Activated T-cell treated with anti-CD3 and anti-CD28 coated beads, Interleukin-2, amount 50 U/mL, for 48 hours (primary cell): ENCODE data around the gene PRSS57.
"Not testable (repeated sequence)": the region's sequence is repeated elsewhere in the genome, so short reads cannot be mapped to it uniquely, and the experiment has no call there.

ENCODE experiments used
- DNase-seq, 2 experiments: peaks; one replicate each; pipeline ENCODE4 v3.0.0-alpha.2; 2020

Gene PRSS57

DNA sequence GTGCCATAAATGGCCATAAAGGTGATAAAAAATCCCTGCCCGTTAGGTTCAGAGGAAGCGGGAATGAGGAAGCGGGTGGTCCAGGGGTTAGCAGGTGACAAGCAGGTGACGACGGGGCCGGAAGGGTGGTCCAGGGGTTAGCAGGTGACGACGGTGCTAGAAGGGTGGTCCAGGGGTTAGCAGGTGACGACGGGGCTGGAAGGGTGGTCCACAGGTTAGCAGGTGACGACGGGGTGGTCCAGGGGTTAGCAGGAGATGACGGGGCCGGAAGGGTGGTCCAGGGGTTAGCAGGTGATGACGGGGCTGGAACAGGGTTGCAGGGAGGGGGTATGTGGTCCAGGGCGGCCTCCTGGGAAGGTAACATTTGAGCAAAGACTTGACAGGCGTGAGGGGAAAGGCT is 6.3 kb downstream of the PRSS57 start:
- no peak for DNase-seq

DNA sequence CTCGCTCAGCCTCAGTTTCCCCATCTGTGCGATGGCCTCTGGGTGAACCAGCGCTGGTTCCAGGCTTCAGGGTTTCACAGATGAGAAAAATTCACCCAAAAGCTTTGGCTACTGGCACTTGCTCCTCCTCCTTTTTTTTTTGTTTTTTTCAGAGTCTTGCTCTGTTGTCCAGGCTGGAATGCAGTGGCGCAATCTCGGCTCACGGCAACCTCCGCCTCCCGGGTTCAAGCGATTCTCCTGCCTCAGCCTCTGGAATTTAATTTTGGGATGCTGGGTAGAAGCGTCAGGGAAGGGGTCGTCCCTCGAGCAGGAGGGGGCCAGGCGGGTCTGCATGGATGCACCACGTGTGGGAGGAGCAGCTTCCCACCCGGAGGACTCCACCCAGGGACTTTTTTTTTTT is 7.0 kb downstream of the PRSS57 start:
- DNase-seq, result no peak

DNA sequence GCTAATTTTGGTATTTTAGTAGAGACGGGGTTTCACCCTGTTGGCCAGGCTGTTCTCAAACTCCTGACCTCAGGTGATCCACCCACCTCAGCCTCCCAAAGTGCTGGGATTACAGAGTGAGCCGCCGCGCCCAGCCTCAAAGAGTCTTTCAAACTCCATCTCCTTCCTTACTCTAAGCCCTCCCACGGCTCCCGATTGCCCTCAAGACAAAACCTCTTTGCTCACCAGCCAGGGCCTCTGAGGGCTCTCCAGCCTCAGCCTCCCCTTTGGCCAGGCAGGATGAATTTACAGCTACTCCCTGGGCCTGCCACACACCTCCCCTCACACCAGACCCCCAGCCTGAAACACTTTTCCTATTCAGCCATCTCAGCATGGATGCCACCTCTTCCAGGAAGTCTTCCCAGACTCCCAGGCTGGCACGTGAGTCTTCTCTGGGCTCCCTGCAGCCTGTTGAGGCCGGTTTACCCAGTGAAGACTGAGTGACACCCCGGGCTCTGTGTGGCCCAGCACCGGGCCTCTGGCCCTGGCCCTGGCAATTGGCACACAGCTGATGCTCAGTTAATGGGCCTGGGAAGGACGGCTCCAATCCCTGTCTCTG is 7.6 kb downstream of the PRSS57 start:
- DNase-seq, result no peak

DNA sequence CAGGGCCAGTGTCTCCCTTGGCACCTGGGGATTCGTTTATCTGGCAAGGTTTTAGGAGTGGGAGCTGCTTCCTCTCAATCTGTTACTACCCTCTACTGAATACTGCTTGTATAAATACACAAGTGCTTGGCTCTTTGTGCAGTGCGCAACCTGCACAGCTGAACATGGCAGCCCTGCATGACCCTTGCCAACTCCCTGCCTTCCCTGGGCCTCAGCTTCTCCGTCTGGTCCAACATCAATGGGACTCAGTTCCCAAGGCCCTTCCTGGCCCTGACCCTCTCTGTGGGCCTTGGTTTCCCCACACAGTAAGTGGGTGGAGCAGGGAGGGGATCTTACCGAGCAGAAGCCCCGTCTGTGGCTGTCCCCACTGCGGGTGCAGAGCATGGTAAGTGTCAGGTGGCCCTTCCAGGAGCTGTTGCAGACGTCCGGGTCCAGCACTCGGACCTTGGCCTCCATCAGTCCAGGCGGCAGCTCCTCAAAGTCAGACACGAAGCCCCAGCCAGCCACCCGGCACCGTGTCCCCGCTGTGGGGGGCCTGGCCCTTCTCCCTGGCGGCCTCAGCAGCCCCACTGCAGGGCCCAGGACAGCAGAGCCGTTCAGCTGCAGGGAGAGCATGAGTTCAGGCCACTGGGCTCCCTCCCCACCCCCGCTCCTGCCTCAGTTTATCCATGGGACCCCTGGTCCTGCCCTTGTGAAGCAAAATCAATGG is 8.5 kb downstream of the PRSS57 start:
- no peak for DNase-seq

DNA sequence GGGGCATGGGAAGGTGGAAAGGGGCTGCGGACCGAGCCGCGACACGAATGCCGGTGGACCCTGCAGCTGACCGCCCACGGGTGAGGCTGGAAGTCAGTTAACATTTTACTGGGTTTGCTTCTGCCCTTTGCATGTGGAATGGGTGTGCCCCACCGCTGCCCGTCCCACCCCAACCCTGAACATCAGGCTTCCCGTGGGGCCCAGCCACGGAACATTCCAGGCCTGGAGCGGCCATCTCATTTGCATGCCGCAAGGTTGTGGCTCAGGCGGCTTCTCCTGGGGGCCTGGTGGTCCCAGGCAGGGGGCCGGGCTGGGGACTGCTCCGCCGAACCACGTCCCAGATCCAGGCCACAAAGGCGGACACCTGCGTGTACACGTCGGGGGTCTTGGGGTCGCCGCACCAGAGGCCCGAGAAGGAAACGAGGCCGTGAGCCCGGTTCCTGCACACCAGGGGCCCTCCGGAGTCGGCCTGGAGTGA is 9.8 kb downstream of the PRSS57 start:
- DNase-seq, result no peak

DNA sequence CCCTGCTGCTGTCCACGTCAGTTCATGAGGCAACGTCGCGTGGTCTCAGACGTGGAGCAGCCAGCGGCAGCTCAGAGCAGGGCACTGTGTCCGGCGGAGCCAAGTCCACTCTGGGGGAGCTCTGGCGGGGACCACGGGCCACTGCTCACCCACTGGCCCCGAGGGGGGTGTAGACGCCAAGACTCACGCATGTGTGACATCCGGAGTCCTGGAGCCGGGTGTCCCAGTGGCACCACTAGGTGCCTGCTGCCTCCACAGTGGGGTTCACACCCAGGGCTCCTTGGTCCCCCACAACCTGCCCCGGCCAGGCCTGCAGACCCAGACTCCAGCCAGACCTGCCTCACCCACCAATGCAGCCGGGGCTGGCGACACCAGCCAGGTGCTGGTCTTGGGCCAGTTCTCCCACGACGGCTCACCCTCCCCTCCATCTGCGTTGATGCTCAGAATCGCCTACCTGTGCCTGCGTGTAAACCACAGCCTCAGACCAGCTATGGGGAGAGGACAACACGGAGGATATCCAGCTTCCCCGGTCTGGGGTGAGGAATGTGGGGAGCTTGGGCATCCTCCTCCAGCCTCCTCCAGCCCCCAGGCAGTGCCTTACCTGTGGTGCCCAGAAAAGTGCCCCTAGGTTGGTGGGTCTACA is 12.5 kb downstream of the PRSS57 start:
- DNase-seq, result no peak

DNA sequence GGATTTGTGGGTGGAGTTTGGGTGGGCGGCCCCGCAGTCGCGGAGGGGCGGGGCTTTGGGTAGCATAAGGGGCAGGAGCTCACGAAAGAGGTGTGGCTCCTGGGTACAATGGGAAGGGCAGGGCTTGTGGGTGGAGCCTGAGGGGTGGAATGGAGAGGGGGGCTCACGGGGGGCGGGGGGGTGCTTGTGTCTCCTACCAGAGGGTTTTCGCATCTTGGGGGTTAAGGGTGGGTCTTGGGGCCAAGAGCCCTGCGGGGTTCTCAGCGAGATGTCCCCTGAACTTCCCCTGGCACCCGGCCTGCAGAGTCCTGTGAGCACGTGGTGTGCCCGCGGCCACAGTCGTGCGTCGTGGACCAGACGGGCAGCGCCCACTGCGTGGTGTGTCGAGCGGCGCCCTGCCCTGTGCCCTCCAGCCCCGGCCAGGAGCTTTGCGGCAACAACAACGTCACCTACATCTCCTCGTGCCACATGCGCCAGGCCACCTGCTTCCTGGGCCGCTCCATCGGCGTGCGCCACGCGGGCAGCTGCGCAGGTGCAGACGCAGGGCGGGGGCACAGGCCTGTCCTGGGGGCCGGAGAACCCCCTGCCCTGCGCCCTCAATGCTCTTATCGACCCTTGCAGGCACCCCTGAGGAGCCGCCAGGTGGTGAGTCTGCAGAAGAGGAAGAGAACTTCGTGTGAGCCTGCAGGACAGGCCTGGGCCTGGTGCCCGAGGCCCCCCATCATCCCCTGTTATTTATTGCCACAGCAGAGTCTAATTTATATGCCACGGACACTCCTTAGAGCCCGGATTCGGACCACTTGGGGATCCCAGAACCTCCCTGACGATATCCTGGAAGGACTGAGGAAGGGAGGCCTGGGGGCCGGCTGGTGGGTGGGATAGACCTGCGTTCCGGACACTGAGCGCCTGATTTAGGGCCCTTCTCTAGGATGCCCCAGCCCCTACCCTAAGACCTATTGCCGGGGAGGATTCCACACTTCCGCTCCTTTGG is 13.9 kb downstream of the PRSS57 start:
- peak in 1 of 2 experiments; percentile 43 for DNase-seq

DNA sequence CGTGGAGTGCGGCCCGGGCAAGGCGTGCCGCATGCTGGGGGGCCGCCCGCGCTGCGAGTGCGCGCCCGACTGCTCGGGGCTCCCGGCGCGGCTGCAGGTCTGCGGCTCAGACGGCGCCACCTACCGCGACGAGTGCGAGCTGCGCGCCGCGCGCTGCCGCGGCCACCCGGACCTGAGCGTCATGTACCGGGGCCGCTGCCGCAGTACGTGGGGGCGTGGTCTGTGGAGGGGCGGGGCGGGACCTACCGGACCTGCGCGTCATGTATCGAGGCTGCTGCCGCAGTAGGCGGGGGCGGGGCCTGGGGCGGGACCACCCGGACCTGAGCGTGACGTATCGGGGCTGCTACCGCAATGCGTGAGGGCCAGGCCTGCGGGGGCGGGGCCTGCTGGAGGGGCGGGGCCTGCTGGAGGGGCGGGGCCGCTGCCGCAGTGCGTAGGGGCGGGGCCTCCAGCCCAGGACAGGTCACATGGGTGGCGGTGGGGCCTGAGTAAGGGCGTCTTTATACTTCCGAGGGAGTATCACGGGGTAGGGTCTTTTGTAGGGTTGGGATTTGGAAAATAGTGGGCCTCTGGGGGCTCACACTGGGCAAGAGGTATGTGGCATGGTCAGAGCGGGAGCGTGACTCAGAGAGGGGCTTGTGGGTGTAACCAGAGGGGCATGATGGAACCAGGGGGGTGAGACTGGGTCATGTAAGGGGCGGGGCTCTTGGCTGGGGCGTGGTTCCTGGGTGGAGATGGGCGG is 14.8 kb downstream of the PRSS57 start:
- peak; percentile 99 to 100 for DNase-seq

DNA sequence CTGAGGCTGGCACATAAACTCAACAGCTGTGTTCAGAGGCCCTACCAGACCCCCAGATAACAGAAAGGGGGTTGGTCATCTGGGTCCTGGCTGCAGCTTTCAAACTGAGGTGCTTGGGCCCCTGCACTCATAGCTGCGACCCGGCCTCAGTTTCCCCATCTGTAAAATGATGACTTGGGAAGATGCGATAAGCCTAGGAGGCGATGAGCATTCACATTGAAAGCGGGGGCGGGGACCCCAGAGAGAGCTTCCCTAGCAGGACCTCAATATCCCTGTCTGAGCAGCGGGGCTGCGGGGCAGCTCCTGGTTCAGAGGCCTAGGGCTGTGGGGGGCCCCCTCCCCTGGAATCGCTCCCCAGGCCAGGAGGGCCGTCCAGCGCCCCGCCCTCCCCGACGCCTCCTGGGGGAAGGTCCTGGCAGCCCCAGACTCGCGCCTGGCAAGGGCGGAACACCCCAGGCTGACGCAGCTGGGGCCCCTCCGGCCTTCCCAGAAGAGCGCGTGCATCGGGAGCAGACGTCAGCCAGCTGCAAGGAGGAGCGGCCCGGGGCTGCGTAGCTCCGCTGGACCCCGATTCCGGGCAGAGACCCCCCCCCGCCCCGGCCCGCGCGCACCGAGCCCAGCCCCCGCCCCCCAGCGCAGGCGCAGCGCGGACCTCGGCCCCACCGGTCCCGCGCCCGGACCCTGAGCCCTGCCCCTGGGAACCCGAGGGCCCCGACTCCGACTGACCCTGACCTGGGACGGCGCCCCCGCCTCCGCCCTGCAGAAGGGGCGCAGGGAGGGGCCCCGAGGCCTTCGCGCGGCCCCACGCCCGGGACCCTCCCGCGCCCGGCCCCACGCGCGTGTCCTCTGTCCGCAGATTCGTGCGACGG is 15.6 kb downstream of the PRSS57 start:
- peak; percentile 48 to 63 for DNase-seq

DNA sequence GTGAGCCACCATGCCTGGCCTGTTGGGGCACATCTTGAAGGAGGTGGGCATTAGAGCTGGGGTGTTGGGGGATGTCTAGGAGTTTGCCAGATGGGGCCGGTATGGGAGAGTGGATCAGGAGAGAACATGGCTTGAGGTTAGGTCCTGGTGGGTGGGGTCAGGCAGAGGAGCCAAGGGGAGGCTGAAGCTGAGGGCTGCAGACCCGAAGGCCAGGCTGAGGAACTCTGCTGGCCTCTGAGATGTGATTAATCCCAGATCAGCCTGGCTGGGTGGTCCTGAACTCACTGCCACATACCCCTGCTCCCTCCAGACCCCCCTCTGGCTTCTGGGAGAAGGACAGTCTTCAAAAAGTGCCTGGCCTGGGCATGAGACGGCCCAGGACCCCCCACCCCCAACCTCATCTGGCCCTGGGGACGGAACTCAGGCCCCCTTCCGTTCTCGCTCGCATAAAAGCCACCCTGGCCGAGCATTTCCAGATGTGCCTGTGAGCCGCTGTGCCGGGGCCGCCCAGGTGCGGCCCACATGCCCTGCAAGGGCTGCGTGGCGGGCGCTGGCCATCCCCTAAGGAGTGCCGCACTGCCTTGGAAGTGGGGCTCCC is 16.4 kb downstream of the PRSS57 start:
- DNase-seq, result no peak

DNA sequence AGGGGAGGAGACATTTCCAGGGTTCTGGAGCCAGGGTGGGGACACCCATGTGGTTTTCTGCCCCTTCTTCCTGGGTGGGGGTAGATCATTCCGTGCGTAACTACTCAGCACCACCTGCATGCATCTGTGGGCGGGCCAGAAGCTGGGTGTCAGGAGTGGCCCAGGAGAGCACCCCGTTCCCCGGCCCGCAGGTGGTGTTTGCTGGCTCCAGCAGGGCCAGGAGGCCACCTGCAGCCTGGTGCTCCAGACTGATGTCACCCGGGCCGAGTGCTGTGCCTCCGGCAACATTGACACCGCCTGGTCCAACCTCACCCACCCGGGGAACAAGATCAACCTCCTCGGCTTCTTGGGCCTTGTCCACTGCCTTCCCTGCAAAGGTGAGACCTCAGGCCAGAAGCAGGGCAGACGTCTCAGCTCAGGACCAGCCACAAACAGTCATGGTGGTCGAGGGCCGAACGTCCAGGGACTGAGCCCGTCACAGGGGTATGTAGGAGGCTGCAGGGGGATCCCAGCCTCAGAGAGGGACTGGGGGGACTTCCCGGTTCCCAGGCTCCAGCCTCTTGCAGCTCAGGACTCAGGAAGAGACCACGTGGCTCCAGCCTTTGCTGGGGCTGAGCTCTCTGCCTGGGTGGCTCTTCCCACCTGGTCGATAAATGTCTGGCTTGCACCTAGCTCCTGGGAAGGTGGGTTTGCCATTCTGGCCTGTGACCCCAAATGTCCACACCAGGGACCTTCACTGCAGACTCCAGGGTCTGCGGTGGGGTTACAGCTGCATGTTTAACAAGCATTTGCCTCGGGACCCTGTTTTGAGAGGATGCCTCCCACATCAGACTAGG is 17.4 kb downstream of the PRSS57 start:
- no peak for DNase-seq

DNA sequence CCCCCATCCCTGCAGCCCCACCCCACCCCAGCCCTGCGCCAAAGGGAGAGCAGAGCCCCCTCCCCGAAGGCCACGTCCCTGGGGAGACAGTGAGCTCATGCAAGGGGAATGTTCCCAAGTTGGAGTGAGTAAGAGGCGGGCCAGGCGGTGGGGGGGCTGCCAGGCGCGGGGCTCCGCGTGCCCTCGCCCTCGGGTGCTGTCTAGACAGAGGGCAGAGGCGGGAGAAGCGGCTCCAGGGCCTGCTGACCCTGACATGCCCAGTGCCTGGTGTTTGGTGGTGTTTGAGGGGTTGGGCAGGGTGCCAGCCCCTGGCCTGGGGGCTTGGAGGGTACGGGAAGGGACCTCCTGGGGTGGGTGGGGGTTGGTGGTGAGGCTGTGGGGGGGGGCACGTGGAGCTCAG is 18.1 kb downstream of the PRSS57 start:
- no peak for DNase-seq

DNA sequence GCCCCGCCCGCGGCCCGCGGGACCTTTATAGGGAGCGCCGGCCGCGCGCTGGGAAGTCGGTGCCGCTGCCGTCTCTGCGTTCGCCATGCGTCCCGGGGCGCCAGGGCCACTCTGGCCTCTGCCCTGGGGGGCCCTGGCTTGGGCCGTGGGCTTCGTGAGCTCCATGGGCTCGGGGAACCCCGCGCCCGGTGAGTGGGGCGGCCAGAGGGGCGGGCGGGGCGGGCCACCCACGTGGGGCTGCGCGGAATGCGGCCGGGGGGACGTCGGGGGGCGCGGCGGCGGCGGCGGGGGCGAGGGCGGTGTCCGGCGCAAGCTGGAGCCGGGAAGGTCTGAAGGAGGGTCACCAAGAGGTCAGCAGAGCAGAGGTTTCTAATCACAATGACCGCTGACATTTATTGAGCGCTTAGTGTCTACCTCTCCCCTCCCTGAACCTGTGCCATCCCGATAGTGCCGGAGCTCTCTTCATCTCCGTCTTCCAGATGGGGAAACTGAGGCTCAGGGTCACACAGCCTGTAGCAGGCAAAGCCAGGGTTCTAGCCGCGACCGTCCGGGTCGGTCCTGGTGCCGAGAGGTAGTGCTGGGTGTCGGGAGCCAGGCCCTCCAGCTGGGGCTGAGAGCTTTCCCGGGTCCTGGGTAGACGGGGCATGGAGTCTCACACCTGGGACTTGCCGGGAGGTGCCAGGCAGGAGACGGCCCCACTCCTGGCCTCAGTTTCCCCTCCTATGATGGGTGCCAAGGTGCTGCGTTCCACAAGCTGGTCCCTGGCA is 18.7 kb downstream of the PRSS57 start, which contains the start of gene FSTL3:
Gene FSTL3, plus strand, starts transcription at position 54 of the 767 bp plus-strand sequence. Its CDS starts 32 bp downstream, at position 86.
- DNase-seq, result no peak

DNA sequence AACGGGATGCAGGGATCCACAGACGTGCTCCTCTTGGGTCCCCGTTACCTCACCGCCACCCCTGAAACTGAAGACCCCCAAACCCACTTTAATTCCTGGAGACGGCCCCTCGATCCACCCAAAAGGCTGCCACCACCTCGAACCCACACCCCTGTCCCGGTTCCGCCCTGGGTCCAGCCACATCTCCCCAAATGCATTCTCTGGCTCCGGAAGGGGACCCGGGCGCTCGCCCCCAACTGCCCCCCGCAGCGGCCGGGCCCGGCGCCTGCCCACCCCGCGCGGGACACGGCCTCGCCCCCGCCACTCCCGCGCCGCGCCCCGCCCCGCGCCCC is 19.3 kb downstream of the PRSS57 start:
- DNase-seq, result no peak

DNA sequence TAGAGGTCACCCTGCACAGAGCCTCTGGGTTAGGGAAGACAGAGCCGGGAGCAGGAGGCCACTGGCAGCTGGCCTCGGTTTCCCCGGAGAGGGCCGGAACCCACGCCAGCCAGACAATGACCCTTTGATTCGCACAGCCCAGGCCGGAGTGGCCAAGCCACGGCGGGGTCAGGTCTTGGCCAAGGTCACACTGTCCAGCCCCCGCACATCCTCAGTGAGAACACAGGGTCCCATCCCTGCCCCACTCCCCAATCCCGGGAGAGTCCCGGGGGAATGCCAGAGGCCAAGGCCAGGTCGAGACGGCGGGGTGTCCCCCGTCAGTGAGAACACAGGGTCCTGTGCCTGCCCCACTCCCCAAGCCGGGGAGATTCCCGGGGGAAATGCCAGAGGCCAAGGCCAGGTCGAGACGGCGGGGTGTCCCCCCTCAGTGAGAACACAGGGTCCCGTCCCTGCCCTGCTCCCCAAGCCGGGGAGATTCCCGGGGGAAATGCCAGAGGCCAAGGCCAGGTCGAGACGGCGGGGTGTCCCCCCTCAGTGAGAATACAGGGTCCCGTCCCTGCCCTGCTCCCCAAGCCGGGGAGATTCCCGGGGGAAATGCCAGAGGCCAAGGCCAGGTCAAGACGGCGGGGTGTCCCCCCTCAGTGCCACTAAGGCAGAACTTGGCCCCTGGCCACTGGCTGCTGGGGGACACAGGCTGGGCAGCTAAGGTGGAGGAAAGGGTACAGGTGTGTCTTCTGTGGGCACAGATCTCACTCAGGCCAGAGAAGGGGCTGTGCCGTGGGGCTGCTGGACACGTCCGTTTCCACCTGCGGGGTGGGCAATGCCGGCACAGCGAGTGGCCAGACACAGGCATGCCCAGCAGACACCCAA is 20.7 kb downstream of the PRSS57 start:
- DNase-seq, result no peak

DNA sequence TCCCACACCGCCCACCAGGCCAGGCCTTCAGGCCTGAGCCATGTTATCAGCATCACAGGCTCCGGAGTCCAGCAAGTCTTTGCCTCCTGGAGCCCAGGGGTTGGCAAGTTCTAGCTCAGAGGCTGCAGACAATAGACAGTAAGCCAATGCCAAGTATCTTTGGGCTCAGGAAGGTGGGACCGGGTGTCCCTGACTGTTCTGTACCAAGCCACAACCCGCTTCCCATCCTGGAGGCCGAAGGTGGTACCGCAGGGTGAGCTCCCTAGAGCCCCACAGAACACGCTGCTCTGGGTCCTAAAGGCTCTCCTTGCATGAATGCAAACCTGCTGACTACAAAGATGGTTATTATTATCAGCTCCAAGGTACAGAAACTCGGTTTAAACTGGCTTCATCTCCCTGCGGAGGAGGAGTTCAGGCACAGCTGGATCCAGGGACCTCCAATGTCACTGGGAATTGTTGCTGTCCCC is 24.6 kb downstream of the PRSS57 start:
- DNase-seq, result no peak

DNA sequence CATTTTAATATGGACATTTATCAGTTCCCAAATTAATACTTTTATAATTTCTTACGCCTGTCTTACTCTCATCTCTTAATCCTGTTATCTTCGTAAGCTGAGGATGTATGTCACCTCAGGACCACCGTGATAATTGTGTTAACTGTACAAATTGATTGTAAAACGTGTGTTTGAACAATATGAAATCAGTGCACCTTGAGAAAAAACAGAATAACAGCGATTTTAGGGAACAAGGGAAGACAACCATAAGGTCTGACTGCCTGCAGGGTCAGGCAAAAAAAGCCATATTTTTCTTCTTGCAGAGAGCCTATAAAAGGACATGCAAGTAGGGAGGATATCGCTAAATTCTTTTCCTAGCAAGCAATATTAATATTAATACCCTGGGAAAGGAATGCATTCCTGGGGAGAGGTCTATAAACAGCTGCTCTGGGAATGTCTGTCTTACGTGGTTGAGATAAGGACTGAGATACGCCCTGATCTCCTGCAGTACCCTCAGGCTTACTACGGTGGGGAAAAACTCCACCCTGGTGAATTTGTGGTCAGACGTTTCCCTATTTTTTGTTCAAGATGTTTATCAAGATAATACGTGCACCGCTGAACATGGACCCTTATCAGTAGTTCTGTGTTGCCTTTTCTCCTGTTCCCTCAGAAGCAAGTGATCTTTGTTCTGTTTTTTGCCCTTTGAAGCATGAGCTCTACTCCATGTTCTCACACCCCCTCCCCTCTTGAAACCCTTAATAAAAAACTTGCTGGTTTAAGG is 26.4 kb downstream of the PRSS57 start:
- not testable (repeated sequence) for DNase-seq
